ENCODE results near the gene MSL3B.

DNA sequence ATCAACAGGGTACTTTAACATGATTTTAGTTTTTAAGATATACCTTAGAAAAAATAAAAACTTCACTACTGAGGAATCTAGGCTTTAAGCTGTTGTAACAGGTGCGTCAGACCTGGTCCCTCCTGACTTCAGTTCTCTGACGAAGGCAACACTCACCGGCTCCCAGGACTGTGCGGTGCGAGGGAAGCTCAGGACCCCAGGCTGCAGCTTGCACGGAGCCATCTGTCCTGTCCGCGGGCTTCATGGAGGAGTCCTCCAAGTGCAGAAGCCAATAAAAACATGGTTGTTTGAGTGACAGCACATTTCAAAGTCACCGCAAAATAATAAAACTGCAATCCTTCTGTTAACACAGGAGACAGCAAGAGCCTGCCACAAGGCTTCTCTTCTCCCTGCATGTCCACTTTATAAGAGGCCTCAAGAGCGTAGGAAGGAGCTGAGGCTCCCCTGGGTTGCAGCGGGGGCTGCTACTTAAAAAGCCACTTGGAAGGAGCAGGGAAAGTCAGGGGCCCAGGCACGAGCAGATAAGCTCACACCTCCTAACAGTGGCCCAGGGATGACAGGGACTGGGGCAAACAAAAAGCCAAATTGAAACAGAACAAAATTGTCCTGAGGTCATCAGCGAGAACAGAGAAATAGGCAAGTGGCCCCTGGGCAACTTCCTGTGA is 18.4 kb downstream of the MSL3B start:
- TF ChIP-seq, protein P1, sequence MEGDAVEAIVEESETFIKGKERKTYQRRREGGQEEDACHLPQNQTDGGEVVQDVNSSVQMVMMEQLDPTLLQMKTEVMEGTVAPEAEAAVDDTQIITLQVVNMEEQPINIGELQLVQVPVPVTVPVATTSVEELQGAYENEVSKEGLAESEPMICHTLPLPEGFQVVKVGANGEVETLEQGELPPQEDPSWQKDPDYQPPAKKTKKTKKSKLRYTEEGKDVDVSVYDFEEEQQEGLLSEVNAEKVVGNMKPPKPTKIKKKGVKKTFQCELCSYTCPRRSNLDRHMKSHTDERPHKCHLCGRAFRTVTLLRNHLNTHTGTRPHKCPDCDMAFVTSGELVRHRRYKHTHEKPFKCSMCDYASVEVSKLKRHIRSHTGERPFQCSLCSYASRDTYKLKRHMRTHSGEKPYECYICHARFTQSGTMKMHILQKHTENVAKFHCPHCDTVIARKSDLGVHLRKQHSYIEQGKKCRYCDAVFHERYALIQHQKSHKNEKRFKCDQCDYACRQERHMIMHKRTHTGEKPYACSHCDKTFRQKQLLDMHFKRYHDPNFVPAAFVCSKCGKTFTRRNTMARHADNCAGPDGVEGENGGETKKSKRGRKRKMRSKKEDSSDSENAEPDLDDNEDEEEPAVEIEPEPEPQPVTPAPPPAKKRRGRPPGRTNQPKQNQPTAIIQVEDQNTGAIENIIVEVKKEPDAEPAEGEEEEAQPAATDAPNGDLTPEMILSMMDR (IDR thresholded peaks at IDR 0.05; ENCODE audit: insufficient read depth, low read depth, low read length), result no peak
- no peak for TF ChIP-seq EZH2 (IDR thresholded peaks at IDR 0.05; ENCODE audit: insufficient read depth, low read length)
